T-helper 1 cell treated with Interleukin-12 subunit alpha and Interleukin-12 subunit beta and Interleukin-4 antibody, amounts not matched to agents 30 μg/mL and 1 μg/mL, for 36 hours (primary cell): ENCODE results near the gene IGFBP3.
A peak's percentile ranks its signal among the peaks of the same experiment; 100 is the strongest.

ENCODE experiments used
- H3K27ac Mint-ChIP-seq: one replicate; pipeline ENCODE4 v1.8.0; 2021; ENCODE audit warnings: mild to moderate bottlenecking, mixed read lengths
- H3K27me3 Mint-ChIP-seq: one replicate; pipeline ENCODE4 v1.8.0; 2021; ENCODE audit warnings: low read depth, mixed read lengths
- H3K36me3 Mint-ChIP-seq: one replicate; pipeline ENCODE4 v1.8.0; 2021; ENCODE audit warnings: low read depth, mixed read lengths
- H3K4me1 Mint-ChIP-seq: one replicate; pipeline ENCODE4 v1.8.0; 2021; ENCODE audit warnings: low read depth, mixed read lengths
- H3K4me3 Mint-ChIP-seq: one replicate; pipeline ENCODE4 v1.8.0; 2021; ENCODE audit warnings: mild to moderate bottlenecking, moderate library complexity, mixed read lengths
- H3K9me3 Mint-ChIP-seq: one replicate; pipeline ENCODE4 v1.8.0; 2021; ENCODE audit warnings: mixed read lengths

Gene IGFBP3

DNA sequence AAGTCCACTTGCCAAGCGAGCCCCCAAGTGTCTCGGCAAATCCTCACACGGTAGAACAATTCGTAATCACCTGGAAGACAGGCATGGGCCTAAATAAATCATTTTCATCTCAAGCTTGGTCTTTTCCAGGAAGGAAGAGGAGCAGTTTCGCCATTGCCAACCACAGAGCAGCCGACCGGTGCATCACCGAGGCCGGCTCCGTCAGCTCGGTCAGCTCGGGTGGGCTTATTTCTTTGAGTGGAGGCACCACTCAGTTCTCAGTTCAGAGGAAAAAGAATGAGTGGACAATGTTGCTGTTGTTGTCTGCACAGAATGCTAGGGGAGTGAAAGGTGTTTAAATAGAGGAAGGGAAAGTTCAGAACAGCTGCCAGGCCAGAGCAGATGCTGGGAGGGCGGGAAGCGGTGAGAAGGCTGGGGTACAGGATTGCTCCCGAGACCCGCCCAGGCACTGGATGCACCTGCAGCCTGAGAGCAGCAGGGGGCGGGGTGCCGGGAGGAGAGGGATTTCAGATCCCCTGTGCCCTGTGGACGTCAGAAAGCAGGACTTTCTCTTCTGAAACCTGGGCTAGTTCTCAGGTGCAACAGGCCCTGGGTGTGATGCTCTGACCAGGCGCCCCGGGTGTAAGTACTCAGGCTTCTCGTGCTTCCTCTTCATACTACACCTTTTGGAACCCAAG, 17.7 kb upstream of the IGFBP3 start:
- H3K27ac Mint-ChIP-seq: no peak overlapping the region

DNA sequence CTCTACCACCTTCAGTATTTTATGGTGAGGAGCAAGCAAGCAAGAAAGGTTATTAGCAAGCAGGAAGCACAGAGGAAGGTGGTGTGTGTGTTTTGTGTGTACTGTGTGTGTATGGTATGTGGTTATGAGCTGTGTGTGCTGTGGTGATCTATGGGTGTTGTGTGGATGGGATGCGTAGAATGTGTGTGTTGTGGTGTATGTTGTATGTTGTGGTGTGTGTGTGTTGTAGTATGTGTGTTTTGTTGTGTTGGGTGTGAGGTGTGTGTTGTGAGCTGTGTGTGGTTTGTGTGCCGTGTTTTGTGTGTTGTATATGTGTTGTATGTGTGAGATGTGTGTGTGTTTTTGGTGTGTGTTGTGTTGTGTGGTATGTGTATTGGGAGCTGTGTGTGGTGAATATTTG, 16.8 kb upstream of the IGFBP3 start:
- Mint-ChIP-seq H3K27me3 (peaks cover 3% of the 10 kb centered on the region), H3K4me3 (no peak overlapping the region), H3K4me1 (peaks cover 10% of the 10 kb centered on the region), H3K36me3 (peaks cover 1% of the 10 kb centered on the region), H3K27ac (no peak overlapping the region), H3K9me3 (peaks cover 11% of the 10 kb centered on the region)

More for the DNA sequence above, 17.7 kb upstream of the IGFBP3 start:
- Mint-ChIP-seq H3K9me3 (peaks cover 11% of the 10 kb centered on the region), H3K4me1 (peaks cover 10% of the 10 kb centered on the region), H3K36me3 (peaks cover 1% of the 10 kb centered on the region), H3K27me3 (peaks cover 3% of the 10 kb centered on the region), H3K4me3 (no peak overlapping the region)

DNA sequence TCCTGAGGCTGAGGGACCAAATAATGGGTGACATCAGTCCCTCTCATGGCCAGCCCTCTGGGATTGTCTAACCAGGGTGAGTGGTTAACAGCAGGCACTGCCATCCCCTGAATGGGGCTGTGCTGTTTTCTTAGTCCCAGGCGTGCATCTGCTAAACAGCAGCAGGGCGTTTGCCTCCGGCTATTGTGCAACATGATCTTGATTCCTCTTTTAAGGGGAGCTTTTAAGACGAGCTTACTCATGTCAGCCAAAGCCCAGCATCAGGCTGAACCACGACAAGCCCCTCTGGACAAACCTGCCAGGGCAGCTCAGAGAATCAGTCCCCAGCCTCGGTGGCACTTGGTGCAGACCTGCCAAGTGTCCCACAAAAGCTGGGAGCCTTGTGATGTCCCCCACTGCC, 16.2 kb upstream of the IGFBP3 start:
- Mint-ChIP-seq H3K4me1 (peaks cover 10% of the 10 kb centered on the region), H3K36me3 (peaks cover 1% of the 10 kb centered on the region), H3K9me3 (peaks cover 11% of the 10 kb centered on the region), H3K27ac (no peak overlapping the region), H3K4me3 (no peak overlapping the region), H3K27me3 (peaks cover 6% of the 10 kb centered on the region)

DNA sequence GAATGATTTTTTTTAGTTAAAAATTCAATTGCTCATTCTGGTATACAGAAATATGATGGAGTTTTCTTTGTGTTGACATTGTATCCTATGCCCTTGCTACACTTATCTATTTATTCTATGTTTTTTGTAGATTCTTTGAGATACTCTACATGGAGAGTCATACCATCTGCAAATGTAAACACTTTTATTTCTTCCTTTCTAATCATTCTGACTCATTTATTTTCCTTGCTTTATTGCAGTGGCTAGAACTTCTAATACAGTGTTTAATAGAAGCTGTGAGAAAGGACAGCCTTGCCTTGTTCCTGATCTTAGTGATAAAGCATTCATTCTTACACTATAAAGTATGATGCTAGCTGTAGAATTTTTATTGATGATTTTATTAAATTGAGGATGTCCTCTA, 9.9 kb upstream of the IGFBP3 start:
- H3K4me3 Mint-ChIP-seq: no peak overlapping the region
- no peaks in the 10 kb centered on the region for H3K9me3 Mint-ChIP-seq
- no peaks in the 10 kb centered on the region for H3K36me3 Mint-ChIP-seq
- no peak overlapping the region for H3K27ac Mint-ChIP-seq
- H3K27me3 Mint-ChIP-seq: peaks cover 23% of the 10 kb centered on the region
- no peaks in the 10 kb centered on the region for H3K4me1 Mint-ChIP-seq

DNA sequence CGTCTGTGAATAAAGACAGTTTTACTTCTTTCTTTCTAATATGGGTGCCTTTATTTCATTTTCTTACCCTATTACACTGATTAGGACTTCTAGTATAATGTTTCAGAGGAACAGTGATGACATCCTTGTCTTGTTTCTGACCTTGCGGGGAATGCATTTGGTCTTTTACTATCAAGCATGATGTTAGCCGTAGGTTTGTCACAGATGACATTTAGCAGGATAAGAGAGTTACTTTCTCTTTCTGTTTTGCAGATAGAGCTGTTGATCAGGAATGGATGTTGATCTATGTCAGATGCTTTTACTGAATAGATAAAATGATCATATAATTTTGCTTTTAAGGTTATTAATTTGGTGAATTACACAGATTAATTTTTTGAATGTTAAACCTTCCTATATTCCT, 6.6 kb upstream of the IGFBP3 start:
- Mint-ChIP-seq H3K9me3 (no peaks in the 10 kb centered on the region), H3K4me1 (peaks cover 7% of the 10 kb centered on the region), H3K27me3 (peaks cover 47% of the 10 kb centered on the region), H3K4me3 (no peak overlapping the region), H3K27ac (no peak overlapping the region), H3K36me3 (no peaks in the 10 kb centered on the region)

DNA sequence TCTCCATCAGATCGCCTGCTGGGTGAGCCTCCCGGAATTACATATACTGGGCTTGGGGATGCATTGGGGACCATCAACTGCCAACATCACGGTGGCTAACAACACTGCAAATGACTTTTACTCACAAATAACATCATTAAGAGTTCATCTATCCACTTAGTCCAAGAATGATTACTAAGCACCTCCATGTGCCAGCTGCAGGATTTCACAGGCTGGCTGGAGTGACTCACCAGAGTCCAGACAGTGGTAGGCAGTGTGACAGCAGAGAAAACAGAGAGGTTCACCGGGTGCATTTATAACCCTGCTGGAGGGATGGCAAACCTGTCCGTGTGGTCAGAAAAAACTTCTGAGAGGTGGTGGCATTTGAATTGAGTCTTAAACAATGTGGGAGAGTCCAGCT, 3.2 kb upstream of the IGFBP3 start:
- Mint-ChIP-seq H3K27me3 (peaks cover 69% of the 10 kb centered on the region), H3K9me3 (no peaks in the 10 kb centered on the region), H3K4me1 (peaks cover 19% of the 10 kb centered on the region), H3K4me3 (no peak overlapping the region), H3K27ac (no peak overlapping the region), H3K36me3 (peaks cover 2% of the 10 kb centered on the region)

DNA sequence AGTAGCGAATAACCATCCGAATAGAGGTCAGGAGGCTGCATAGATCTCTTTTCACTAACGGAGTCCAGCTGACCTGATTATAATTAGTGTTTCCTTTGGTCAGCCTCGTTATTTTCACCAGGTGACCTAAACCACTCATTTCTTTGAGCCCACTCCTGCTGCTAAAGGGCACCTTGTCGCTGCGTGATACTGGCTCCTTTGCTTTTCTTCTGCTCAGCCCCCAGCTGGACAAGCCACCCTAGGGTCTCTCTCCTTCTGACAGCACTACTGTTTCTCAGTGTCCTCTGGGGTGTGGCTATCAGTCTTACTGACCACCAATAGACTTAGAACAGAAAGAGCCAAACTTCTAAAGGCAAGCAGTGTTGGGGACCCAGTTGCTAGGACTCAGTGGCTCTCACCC, 2.7 kb upstream of the IGFBP3 start:
- no peak overlapping the region for H3K27ac Mint-ChIP-seq
- peaks cover 19% of the 10 kb centered on the region for H3K4me1 Mint-ChIP-seq
- peaks cover 2% of the 10 kb centered on the region for H3K36me3 Mint-ChIP-seq
- no peak overlapping the region for H3K4me3 Mint-ChIP-seq
- H3K9me3 Mint-ChIP-seq: no peaks in the 10 kb centered on the region
- H3K27me3 Mint-ChIP-seq: peaks cover 69% of the 10 kb centered on the region

DNA sequence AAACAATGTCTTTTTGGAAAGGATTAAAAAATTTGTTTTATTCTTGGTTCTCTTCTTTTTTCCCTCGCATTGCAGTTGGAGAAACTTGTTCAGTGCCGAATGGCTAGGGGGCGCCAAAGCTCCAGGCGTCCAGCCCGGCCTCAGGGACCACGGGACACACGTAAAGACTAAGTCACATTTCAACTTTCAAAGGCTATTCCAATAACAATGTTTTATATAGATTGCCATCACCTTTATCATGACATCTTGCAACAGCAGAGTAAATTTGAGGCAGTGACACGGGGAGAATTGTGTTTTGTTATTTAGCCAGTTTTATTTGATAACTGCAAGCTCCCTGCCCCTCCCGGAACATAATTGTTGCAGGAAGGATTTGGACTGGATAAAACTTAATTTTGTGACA, 2.2 kb upstream of the IGFBP3 start:
- Mint-ChIP-seq H3K27me3 (peaks cover 69% of the 10 kb centered on the region), H3K27ac (peak overlapping the region; percentile 43), H3K9me3 (no peaks in the 10 kb centered on the region), H3K4me3 (peak overlapping the region; percentile 26), H3K36me3 (peaks cover 2% of the 10 kb centered on the region), H3K4me1 (peaks cover 19% of the 10 kb centered on the region)

DNA sequence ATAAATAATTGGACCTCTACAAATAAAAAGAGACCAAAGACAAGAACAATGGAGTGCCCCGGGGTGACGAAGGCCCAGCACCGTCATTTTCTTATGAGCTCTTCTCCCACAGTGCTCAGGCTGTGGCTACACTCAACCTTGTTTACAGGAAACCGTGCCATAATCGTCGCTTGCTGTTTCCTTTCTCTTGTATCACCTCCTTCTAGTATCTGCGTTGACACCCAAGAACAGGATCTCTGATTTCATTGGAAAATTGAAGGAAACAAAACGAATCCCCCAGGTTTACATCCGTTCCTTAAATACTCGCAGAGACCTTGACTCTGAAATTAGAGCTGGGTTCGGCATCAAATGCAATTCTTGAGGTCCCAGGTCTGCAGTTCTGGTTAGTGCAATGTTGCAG, 1.7 kb upstream of the IGFBP3 start:
- Mint-ChIP-seq H3K36me3 (peaks cover 2% of the 10 kb centered on the region), H3K4me1 (peaks cover 19% of the 10 kb centered on the region), H3K4me3 (peak overlapping the region; percentile 26), H3K9me3 (no peaks in the 10 kb centered on the region), H3K27ac (peak overlapping the region; percentile 52), H3K27me3 (peaks cover 74% of the 10 kb centered on the region)

DNA sequence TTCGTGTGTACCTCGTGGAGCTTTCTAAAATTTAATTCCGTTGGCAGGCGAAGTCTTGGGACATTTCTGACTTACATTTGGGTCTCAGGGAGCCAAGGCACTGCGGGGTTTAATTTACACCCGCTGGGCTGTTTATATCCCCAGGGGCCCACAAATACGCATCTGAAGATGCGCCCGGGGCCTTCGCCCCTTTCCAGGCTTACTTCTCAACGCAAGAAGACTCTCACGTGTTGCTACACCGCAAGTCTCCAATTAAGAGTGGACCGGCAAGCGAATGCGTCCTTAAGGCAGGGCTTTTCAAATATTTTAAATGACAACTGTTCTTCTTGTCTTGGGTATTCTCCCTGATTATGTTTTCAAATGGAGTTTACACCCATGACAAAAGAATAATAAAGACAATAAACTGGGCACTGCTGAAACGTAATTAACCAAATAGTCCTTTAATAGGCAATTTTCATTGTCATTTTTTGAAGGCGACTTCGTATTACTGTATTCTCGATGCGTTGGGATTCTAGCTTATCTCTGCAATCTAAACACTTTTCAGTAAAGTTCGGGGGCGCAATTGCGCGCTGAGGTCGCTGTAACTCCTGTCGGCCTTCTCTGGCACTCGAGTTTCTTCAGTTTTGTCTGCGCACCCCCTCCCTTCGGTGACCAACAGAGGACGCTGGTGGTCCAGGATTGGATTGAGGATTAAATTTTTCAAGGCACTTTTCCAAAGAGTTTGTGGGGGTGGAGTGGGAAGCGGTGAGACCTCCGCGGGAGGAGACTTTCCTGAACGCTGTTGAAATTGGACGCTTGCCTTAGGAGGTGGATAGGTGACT, 837 bp upstream of the IGFBP3 start:
- Mint-ChIP-seq H3K9me3 (no peaks in the 10 kb centered on the region), H3K4me3 (peak overlapping the region; percentile 30), H3K4me1 (peaks cover 19% of the 10 kb centered on the region), H3K27me3 (peaks cover 73% of the 10 kb centered on the region), H3K27ac (no peak overlapping the region), H3K36me3 (peaks cover 2% of the 10 kb centered on the region)

DNA sequence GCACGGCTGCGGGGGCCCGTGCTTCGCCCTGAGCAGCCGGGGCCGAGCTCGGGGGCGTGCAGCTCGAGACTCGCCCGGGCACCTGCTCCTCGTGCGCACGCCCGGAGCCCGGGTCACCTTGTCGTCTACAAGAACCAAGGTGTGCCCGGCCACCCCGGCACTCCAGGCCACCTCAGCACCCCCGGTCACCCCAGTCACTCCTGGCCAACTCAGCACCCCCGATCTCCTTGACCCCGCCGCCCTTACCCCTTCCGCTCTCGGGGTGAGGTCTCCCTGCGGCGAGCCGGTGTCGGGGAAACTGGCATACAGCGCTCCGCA, 268 bp upstream of the IGFBP3 start:
- peaks cover 2% of the 10 kb centered on the region for H3K36me3 Mint-ChIP-seq
- no peaks in the 10 kb centered on the region for H3K9me3 Mint-ChIP-seq
- H3K27me3 Mint-ChIP-seq: peaks cover 72% of the 10 kb centered on the region
- peak overlapping the region; percentile 21 for H3K4me3 Mint-ChIP-seq
- H3K4me1 Mint-ChIP-seq: peaks cover 19% of the 10 kb centered on the region
- no peak overlapping the region for H3K27ac Mint-ChIP-seq

DNA sequence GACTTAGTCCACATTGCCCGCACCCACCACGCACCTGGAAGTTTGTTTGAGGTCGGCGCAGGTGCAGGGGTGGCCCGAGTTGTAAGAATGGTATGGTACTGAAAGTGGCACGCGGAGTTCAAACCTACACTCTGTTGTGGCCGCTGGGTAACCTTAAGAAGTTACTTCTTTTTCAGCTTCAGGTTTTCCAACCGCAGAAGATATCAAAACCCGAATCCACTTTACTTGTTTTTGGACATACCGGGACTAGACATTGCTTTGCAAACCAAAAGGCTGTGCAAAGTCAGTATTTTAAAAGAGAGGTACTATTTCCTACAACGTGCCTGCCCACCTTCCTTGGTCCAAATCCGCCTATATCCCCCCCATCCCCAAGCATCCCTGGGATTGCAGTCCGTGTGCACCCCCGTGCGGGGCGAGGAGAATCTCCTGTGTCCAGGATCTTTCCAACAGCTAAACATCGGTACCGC, 1.0 kb downstream of the IGFBP3 start:
- Mint-ChIP-seq H3K4me3 (peak overlapping the region; percentile 64), H3K9me3 (no peaks in the 10 kb centered on the region), H3K4me1 (peaks cover 19% of the 10 kb centered on the region), H3K36me3 (peaks cover 2% of the 10 kb centered on the region), H3K27ac (no peak overlapping the region), H3K27me3 (peaks cover 68% of the 10 kb centered on the region)

DNA sequence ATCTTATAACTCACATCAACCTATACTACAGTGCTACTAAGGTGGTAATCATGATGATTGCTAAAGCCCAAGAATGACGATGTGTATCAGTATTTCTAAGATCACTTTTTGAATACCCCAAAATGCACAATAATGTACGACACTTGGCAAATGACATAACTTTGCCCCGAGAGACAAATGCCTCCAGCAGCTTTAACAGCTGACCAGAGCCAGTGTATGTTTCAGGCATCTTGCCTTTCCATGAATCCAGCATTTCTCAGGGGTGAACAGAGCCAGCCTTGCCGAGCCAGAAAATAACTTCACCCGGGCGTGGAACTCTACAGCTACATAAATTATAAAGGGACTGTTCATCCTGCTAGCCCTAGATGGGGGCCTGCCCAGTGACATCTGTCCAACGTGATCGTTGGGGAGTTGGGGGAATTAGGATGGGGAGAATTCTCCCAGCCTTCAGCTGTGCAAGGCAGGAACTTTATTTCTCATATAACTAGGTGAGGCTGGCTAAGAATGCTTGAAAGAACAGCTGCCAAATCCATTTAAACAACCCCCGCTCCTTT, 1.8 kb downstream of the IGFBP3 start:
- Mint-ChIP-seq H3K27me3 (peaks cover 61% of the 10 kb centered on the region), H3K4me3 (no peak overlapping the region), H3K4me1 (peaks cover 19% of the 10 kb centered on the region), H3K36me3 (peaks cover 2% of the 10 kb centered on the region), H3K9me3 (no peaks in the 10 kb centered on the region), H3K27ac (no peak overlapping the region)

DNA sequence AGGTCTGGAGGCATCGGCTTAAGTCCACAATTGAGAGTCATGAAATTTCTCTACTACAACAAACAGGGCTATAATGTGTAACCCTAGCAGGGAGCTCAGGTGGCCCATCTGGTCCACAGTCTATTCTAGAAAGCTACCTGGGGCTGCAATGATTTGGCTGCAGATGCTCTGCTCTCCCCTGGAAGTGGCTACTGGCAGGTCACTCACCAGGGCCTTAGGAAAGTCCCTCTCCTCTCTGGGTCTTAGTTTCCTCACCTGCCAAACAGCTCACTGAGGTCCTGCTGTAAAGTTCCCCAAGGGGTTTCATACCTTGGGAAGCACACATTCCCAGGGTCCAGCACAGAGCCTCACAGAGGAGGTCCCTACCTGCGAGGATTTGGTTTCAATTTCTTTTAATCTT, 2.5 kb downstream of the IGFBP3 start:
- Mint-ChIP-seq H3K9me3 (no peaks in the 10 kb centered on the region), H3K4me1 (peaks cover 19% of the 10 kb centered on the region), H3K4me3 (no peak overlapping the region), H3K36me3 (peaks cover 2% of the 10 kb centered on the region), H3K27me3 (peaks cover 56% of the 10 kb centered on the region), H3K27ac (no peak overlapping the region)

DNA sequence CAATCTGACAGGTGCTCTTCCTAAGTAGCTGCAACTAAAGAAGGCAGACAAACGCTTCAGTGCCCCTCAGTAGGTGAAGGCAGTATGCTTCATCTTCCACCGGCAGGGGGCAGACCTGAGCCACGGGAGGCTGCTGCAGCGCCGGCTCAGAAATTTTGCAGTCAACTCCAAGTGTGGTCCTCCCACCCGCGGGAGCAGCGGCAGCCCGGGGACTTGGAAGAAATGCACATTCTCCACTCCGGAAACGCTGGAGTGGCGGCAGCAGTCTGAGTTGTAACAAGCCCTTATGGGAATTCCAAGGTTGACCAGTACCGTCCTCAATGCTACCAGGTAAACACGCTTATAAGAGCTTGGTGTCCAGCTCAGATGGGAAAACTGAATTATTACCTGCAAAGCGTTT, 3.4 kb downstream of the IGFBP3 start:
- peaks cover 2% of the 10 kb centered on the region for H3K36me3 Mint-ChIP-seq
- no peak overlapping the region for H3K27ac Mint-ChIP-seq
- H3K27me3 Mint-ChIP-seq: peaks cover 47% of the 10 kb centered on the region
- H3K4me1 Mint-ChIP-seq: peaks cover 11% of the 10 kb centered on the region
- H3K4me3 Mint-ChIP-seq: no peak overlapping the region
- no peaks in the 10 kb centered on the region for H3K9me3 Mint-ChIP-seq
